Omental fat pad (tissue), 4 donors: Measurements from ENCODE around the gene ASIC3. TPM values are rescaled to one million over a fixed set of nuclear protein-coding genes. Genes with fewer than 3 reads are reported as not detected.
"Not testable (repeated sequence)": the region's sequence is repeated elsewhere in the genome, so short reads cannot be mapped to it uniquely, and the experiment has no call there.

Experiments
- ATAC-seq: fragments of 150-250 bp; one replicate; pipeline ENCODE4 v1.9.1; 2016; ENCODE audit warnings: mild to moderate bottlenecking, moderate library complexity; ENCODE audit not compliant: low FRiP score
- DNase-seq: peaks from one replicate; pipeline ENCODE4 v3.0.0-alpha.2; 2019; ENCODE audit warnings: low spot score
- total RNA-seq, 4 donors: library from RNA; depleted of rRNA; stranded (reverse); fragments of >200 nt; gene quantifications; one replicate each; pipeline ENCODE4 v1.1.0, GENCODE V29; 2016
- TF ChIP-seq, protein P1 (sequence below), 3 donors: fragments of 450-650 bp; IDR thresholded peaks; one replicate each; pipeline ENCODE4 v1.5.1; 2016 to 2017; ENCODE audit warnings: antibody characterized with exemption in 3 of 3, mild to moderate bottlenecking in 3 of 3, moderate library complexity in 2 of 3

The ASIC3 gene
- total RNA-seq, 4 donors from 2014 or later: 1.6 to 3.2 (median 2.3) TPM

DNA sequence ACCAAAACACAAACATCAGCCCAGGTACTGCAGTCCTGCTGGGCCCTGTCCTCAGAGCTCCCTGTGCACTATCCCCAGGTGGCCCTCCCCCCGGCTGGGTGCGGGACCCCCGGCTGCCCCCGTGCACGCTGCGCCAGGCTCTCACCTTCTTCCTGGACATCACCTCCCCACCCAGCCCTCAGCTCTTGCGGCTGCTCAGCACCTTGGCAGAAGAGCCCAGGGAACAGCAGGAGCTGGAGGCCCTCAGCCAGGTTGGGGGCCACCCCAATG, 38.4 kb upstream of the ASIC3 start:
- no peak for DNase-seq
- ATAC-seq: no peak
- TF ChIP-seq, protein P1, sequence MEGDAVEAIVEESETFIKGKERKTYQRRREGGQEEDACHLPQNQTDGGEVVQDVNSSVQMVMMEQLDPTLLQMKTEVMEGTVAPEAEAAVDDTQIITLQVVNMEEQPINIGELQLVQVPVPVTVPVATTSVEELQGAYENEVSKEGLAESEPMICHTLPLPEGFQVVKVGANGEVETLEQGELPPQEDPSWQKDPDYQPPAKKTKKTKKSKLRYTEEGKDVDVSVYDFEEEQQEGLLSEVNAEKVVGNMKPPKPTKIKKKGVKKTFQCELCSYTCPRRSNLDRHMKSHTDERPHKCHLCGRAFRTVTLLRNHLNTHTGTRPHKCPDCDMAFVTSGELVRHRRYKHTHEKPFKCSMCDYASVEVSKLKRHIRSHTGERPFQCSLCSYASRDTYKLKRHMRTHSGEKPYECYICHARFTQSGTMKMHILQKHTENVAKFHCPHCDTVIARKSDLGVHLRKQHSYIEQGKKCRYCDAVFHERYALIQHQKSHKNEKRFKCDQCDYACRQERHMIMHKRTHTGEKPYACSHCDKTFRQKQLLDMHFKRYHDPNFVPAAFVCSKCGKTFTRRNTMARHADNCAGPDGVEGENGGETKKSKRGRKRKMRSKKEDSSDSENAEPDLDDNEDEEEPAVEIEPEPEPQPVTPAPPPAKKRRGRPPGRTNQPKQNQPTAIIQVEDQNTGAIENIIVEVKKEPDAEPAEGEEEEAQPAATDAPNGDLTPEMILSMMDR (IDR thresholded peaks at IDR 0.05): no peak

DNA sequence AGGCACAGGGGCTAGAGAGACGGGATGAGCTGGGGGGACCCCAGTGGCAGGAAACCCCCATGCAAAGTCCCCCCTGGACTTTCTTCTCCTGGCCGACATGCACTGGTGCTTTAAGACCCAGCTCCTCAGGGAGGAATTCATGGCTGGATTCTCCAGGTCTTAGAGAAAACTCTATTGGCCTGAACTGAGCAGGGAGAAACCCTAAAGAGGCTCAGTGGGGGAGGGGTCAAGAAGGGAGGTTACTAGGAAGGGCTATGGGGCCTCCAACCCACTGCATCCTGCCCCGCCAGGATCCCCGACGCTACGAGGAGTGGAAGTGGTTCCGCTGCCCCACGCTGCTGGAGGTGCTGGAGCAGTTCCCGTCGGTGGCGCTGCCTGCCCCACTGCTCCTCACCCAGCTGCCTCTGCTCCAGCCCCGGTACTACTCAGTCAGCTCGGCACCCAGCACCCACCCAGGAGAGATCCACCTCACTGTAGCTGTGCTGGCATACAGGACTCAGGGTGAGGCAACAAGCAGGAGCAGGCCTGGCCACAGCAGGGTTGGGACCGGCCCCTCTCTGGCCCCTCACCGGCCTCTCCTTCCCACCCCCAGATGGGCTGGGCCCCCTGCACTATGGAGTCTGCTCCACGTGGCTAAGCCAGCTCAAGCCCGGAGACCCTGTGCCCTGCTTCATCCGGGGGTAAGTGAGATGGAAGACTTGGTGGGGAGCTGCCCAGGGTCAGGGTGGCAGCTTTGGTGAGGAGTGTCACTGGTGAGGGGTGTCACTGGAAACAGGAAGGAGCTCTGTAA, 37.8 kb upstream of the ASIC3 start:
- DNase-seq (no peak), ATAC-seq (peak; percentile 46)
- TF ChIP-seq, protein P1 (IDR thresholded peaks at IDR 0.05): no peak

DNA sequence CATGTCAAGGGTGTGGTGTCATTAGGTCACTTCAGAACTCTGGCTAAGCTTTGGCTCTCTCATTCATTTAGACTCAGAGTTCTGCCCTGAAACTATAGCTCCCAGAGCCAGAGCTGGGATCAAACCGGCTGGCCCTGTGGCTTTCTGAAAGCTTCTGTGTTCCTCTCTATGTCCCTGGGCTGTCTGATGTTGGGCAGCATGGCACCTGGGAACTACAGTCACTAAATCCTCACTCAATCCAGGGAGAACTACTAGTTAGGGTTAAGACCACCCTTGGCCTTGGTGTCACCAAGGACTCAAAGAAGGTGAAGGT, 37.3 kb upstream of the ASIC3 start:
- TF ChIP-seq, protein P1 (IDR thresholded peaks at IDR 0.05): no peak
- DNase-seq: no peak
- no peak for ATAC-seq

DNA sequence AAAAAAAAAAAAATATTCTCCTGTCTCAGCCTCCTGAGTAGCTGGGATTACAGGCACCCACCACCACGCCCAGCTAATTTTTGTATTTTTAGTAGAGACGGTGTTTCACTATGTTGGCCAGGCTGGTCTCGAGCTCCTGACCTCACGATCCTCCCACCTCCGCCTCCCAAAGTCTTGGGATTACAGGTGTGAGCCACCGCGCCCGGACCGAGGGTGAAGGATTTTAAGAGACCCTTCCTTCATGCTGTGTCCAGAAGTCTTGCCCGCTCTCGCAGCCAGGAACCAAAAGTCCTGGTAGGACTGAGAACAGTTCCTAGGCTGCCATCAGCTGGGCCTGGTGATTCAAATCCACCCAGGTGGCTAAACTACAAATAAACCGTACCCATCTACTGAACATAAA, 36.7 kb upstream of the ASIC3 start:
- ATAC-seq, DNase-seq: not testable (repeated sequence)

DNA sequence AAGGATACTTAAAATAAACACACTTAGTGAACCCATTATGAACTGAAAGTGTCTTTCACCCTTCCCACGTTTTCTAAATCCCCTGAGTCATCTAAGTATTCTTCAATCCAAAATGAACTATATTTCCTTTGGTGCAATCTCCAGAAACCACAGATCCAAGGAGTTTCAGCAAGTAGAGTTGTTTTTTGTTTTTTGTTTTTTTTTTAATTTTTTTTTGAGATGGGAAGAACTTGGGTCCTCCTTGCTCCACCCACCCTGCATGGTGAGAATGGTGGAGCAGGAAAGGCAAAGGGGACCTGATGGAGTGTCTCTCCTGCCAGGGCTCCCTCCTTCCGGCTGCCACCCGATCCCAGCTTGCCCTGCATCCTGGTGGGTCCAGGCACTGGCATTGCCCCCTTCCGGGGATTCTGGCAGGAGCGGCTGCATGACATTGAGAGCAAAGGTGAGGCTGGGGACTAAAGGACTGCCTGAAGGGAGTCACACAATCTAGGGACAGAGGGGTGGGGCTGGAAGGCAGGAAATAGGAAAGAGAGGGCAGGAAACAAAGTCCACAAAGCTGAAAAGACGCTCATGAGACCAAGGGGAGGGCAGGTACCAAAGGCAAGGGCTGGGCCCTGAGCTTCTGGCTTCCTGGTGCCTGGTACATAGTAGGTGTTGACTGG, 36.2 kb upstream of the ASIC3 start:
- TF ChIP-seq, protein P1 (IDR thresholded peaks at IDR 0.05): no peak
- ATAC-seq (no peak), DNase-seq (no peak)

DNA sequence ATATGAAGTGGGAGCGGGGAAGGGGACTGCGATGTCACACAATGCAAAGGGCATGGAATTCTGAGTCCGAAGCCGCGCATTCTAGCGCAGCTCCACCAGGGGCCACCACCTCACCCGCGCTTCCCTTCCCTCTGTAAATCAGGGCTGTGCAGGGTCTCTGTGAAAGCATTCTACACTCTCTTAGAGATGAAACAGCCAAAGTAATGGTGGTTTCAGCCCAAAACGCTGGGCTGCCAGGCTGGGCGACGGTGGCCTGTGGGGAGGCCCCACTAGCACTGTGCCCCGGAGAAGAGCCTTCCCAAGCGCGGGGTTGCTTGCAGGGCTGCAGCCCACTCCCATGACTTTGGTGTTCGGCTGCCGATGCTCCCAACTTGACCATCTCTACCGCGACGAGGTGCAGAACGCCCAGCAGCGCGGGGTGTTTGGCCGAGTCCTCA, 35.4 kb upstream of the ASIC3 start:
- DNase-seq (no peak), ATAC-seq (no peak)
- TF ChIP-seq, protein P1 (IDR thresholded peaks at IDR 0.05): no peak

DNA sequence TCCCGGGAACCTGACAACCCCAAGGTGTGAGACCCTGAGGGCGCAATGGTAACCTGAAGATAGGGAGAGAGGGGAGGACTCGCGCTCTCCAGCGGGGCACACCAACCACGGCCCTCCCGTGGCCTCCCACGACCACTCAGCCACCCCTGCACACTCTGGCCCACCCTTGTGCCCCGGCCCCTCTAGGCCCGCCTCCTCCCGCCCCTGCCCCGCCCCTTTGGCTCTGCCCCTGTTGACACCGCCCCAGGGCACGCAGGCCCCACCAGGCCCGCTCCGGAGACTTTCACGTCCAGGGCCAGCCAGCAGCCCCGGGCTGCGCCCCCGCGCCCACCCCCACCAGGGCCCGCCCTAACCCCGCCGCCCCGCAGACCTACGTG, 35.0 kb upstream of the ASIC3 start:
- ATAC-seq: no peak
- no peak for DNase-seq
- TF ChIP-seq, protein P1 (IDR thresholded peaks at IDR 0.05): no peak
